HCT116 (cell line): Measurements from ENCODE around the gene PHF2. TPM values are rescaled to one million over a fixed set of nuclear protein-coding genes. Genes with fewer than 3 reads are reported as not detected.

Experiments
- ATAC-seq: fragments of 200-7000 bp; cut with Tn5 transposase; 2 replicates; pipeline ENCODE4 v1.9.1; 2020; ENCODE audit warnings: mild to moderate bottlenecking, moderate library complexity
- BruUV-seq: library from RNA; stranded (reverse); fragments of 400-500 nt; replicated peaks from 2 replicates; lab custom pipeline; 2021; lab: Mats Ljungman, UMichigan
- CTCF ChIA-PET: fragments of 300-600 bp; sonication (Branson Sonifier 250); formaldehyde crosslinking; loops from one replicate; lab custom pipeline; 2021; ENCODE audit warnings: antibody characterized with exemption; lab: Charles Lee
- POLR2A ChIA-PET: fragments of 300-600, 350-600 bp; sonication (Branson Sonifier 250); formaldehyde crosslinking; loops from one replicate; lab custom pipeline; 2021; ENCODE audit warnings: antibody characterized with exemption; lab: Charles Lee
- RAD21 ChIA-PET, 2 experiments: fragments of 300-600 bp; sonication (Branson Sonifier 250); formaldehyde crosslinking; loops; one replicate each; lab custom pipeline; 2023; ENCODE audit warnings: low total read pairs in 2 of 2; ENCODE audit not compliant: uncharacterized antibody in 2 of 2, unreplicated experiment in 2 of 2, low non-redundant PET in 1 of 2; lab: Charles Lee
- DNase-seq: peaks from one replicate; pipeline ENCODE4 v3.0.0-alpha.2; 2010; ENCODE audit warnings: low read depth, low spot score
- H2AFZ ChIP-seq: fragments of 200-600 bp; shearing (Covaris generic), sonication (generic); 2 replicates; pipeline ENCODE4 v1.6.1; 2017; ENCODE audit warnings: low read depth, mixed run types, mixed read lengths, antibody characterized with exemption, low read length; ENCODE audit not compliant: poor library complexity, severe bottlenecking
- H3K27ac ChIP-seq: 2 replicates; pipeline ENCODE4 v1.5.1; 2012; ENCODE audit warnings: low read depth, low read length
- H3K27me3 ChIP-seq: fragments of 200-600 bp; sonication (generic); 2 replicates; pipeline ENCODE4 v1.6.1; 2016; ENCODE audit warnings: mixed run types, low read length, mixed read lengths; ENCODE audit not compliant: insufficient read depth
- H3K36me3 ChIP-seq, 2 experiments: fragments of 200-500 bp in 1 of 2; fragments of 200-600 bp in 1 of 2; sonication (Bioruptor generic) in 1 of 2; sonication (generic) in 1 of 2; 2 replicates each; pipeline versions ENCODE4 v1.5.1 to v1.6.1; 2014 to 2016; ENCODE audit warnings: low read length in 2 of 2, inconsistent platforms in 1 of 2, mixed read lengths in 1 of 2, mixed run types in 1 of 2; ENCODE audit not compliant: insufficient read depth in 2 of 2, control insufficient read depth in 1 of 2
- H3K4me1 ChIP-seq, 2 experiments: fragments of 200-600 bp in 1 of 2; sonication (generic) in 1 of 2; 2 replicates each; pipeline versions ENCODE4 v1.5.1 to v1.6.1; 2012 to 2017; ENCODE audit warnings: low read length in 2 of 2, inconsistent platforms in 1 of 2, mild to moderate bottlenecking in 1 of 2, mixed read lengths in 1 of 2, mixed run types in 1 of 2, moderate library complexity in 1 of 2; ENCODE audit not compliant: insufficient read depth in 2 of 2, control insufficient read depth in 1 of 2
- H3K4me2 ChIP-seq: fragments of 200-600 bp; sonication (generic); 2 replicates; pipeline ENCODE4 v1.6.1; 2017; ENCODE audit warnings: mixed run types, low read length, mixed read lengths
- H3K4me3 ChIP-seq, 2 experiments: fragments of 200-600 bp in 1 of 2; sonication (generic) in 1 of 2; replicated peaks in 1 of 2; 2 replicates each; pipeline ENCODE4 v1.5.1; 2011 to 2016; ENCODE audit warnings: low read length in 2 of 2, control low read depth in 1 of 2, low read depth in 1 of 2, mild to moderate bottlenecking in 1 of 2, mixed read lengths in 1 of 2, mixed run types in 1 of 2
- H3K79me2 ChIP-seq: fragments of 200-600 bp; sonication (generic); 2 replicates; pipeline ENCODE4 v1.6.1; 2017; ENCODE audit warnings: mild to moderate bottlenecking, mixed run types, low read length, moderate library complexity, mixed read lengths; ENCODE audit not compliant: insufficient read depth
- H3K9ac ChIP-seq: fragments of 200-600 bp; sonication (generic); 2 replicates; pipeline ENCODE4 v1.6.1; 2016; ENCODE audit warnings: low read length, mixed read lengths
- H3K9me2 ChIP-seq: fragments of 200-600 bp; sonication (generic), shearing (Covaris generic); 2 replicates; pipeline ENCODE4 v1.6.1; 2017; ENCODE audit warnings: mixed run types, mild to moderate bottlenecking, moderate library complexity; ENCODE audit not compliant: insufficient read depth
- H3K9me3 ChIP-seq, 2 experiments: fragments of 200-500 bp in 1 of 2; fragments of 200-600 bp in 1 of 2; sonication (Bioruptor generic) in 1 of 2; sonication (generic) in 1 of 2; 2 replicates each; pipeline ENCODE4 v1.6.1; 2014 to 2017; ENCODE audit warnings: low read length in 2 of 2, mixed read lengths in 2 of 2, inconsistent platforms in 1 of 2, low read depth in 1 of 2, mild to moderate bottlenecking in 1 of 2, mixed run types in 1 of 2, moderate library complexity in 1 of 2; ENCODE audit not compliant: control insufficient read depth in 1 of 2, insufficient read depth in 1 of 2
- H4K20me1 ChIP-seq: fragments of 200-600 bp; sonication (generic), shearing (Covaris generic); 2 replicates; pipeline ENCODE4 v1.6.1; 2017; ENCODE audit warnings: mixed run types, mild to moderate bottlenecking, moderate library complexity; ENCODE audit not compliant: insufficient read depth
- CBX3 ChIP-seq: IDR thresholded peaks from 2 replicates; pipeline ENCODE4 v1.6.1; 2012; ENCODE audit warnings: low read depth
- CTCF ChIP-seq, 3 experiments: fragments of 200-600 bp in 1 of 3; sonication (generic) in 1 of 3; IDR thresholded peaks in 2 of 3; conservative IDR thresholded peaks in 1 of 3; 2 replicates each; pipeline ENCODE4 v1.5.1; 2012 to 2017; ENCODE audit warnings: low read depth in 2 of 3, low read length in 2 of 3, antibody characterized with exemption in 1 of 3, borderline replicate concordance in 1 of 3, control low read depth in 1 of 3, mild to moderate bottlenecking in 1 of 3, mixed read lengths in 1 of 3, mixed run types in 1 of 3, moderate library complexity in 1 of 3; ENCODE audit not compliant: insufficient read depth in 1 of 3
- ELF1 ChIP-seq: IDR thresholded peaks from 2 replicates; pipeline ENCODE4 v1.6.1; 2012; ENCODE audit warnings: low read depth, borderline replicate concordance
- EZH2 ChIP-seq: fragments of 200-600 bp; sonication (generic); IDR thresholded peaks from 2 replicates; pipeline ENCODE4 v1.6.1; 2017; ENCODE audit warnings: antibody characterized with exemption, mixed run types
- POLR2A ChIP-seq: IDR thresholded peaks from 2 replicates; pipeline ENCODE4 v1.7.0; 2011; ENCODE audit warnings: borderline replicate concordance; ENCODE audit not compliant: insufficient read depth, insufficient read length; ENCODE audit errors: extremely low read depth
- RAD21 ChIP-seq: IDR thresholded peaks from 2 replicates; pipeline ENCODE4 v1.6.1; 2012; ENCODE audit warnings: low read depth, mild to moderate bottlenecking
- REST ChIP-seq: IDR thresholded peaks from 2 replicates; pipeline ENCODE4 v1.6.1; 2012; ENCODE audit warnings: low read depth
- SIN3A ChIP-seq: IDR thresholded peaks from 2 replicates; pipeline ENCODE4 v1.6.1; 2012; ENCODE audit warnings: low read depth
- SP1 ChIP-seq: IDR thresholded peaks from 2 replicates; pipeline ENCODE4 v1.6.1; 2012; ENCODE audit warnings: low read depth
- SRF ChIP-seq: IDR thresholded peaks from 2 replicates; pipeline ENCODE4 v1.6.1; 2012; ENCODE audit warnings: low read depth
- TCF7L2 ChIP-seq: IDR thresholded peaks from 2 replicates; pipeline ENCODE4 v1.7.0; 2011; ENCODE audit warnings: borderline replicate concordance, inconsistent platforms; ENCODE audit not compliant: insufficient read depth, insufficient read length; ENCODE audit errors: extremely low read depth
- ZBTB33 ChIP-seq: IDR thresholded peaks from 2 replicates; pipeline ENCODE4 v1.6.1; 2011; ENCODE audit warnings: mild to moderate bottlenecking, low read length, moderate library complexity; ENCODE audit not compliant: insufficient replicate concordance; ENCODE audit errors: extremely low read depth
- ZFX ChIP-seq: fragments of 450-650 bp; IDR thresholded peaks from 2 replicates; pipeline ENCODE4 v1.6.1; 2017
- ZNF274 ChIP-seq: fragments of 200-500 bp; sonication (Bioruptor generic); IDR thresholded peaks from 2 replicates; pipeline ENCODE4 v1.6.1; 2014; ENCODE audit warnings: mild to moderate bottlenecking, low read depth, low read length, inconsistent platforms
- intact Hi-C: fragments of 100-400 bp; cut with micrococcal nuclease; formaldehyde crosslinking; loops from 2 replicates; pipeline ENCODE4 v1.10.0; 2022
- total RNA-seq: library from RNA; stranded (reverse); gene quantifications from one replicate; pipeline ENCODE4 v1.2.1, GENCODE V29; 2021; ENCODE audit not compliant: unreplicated experiment

Gene PHF2
- total RNA-seq, 1 experiment from 2014 or later: 20.6 TPM

- H3K9me3 ChIP-seq: no peaks in the 10 kb centered on the region; a peak in 1 of 4 replicates
- no peak overlapping the region for H3K9ac ChIP-seq
- no peaks in the 10 kb centered on the region for H3K9me2 ChIP-seq
- H2AFZ ChIP-seq: no peak overlapping the region
- DNase-seq: no peak
- H3K4me1 ChIP-seq: no peaks in the 10 kb centered on the region
- no peak for ATAC-seq
- CTCF ChIA-PET: no interaction called here
- H3K27ac ChIP-seq: no peak overlapping the region
- no peaks in the 10 kb centered on the region for H3K79me2 ChIP-seq
- H3K36me3 ChIP-seq: no peaks in the 10 kb centered on the region; a peak in 1 of 4 replicates
- no peak overlapping the region for H3K4me2 ChIP-seq
- intact Hi-C loops: no loop called here
- no peaks in the 10 kb centered on the region for H3K27me3 ChIP-seq
- H4K20me1 ChIP-seq: no peaks in the 10 kb centered on the region
- RAD21 ChIA-PET: interaction anchor here in 1 of 2 experiments (0.6 kb wide), 1 partner anchor 265 kb away, joined by 3 read pairs; no protein-coding TSS in a partner anchor
- TF ChIP-seq ZBTB33: no peak
- TF ChIP-seq SIN3A: no peak
- TF ChIP-seq CTCF (IDR thresholded peaks at IDR 0.05 in 2 of 3, conservative IDR thresholded peaks at IDR 0.05 in 1 of 3; ENCODE audit: borderline replicate concordance in 1 of 3, insufficient read depth in 1 of 3, low read depth in 2 of 3, low read length in 2 of 3): no peak
- TF ChIP-seq CBX3: no peak
- no peak for TF ChIP-seq SRF
- no peak for TF ChIP-seq TCF7L2
- no peak for TF ChIP-seq SP1
- no peak for TF ChIP-seq EZH2
- no peak for TF ChIP-seq ELF1
- no peak for TF ChIP-seq POLR2A
- no peak for TF ChIP-seq ZNF274
- TF ChIP-seq REST: no peak
- TF ChIP-seq RAD21: no peak
- TF ChIP-seq ZFX: no peak
- POLR2A ChIA-PET: no interaction called here
- BruUV-seq: no TSS peak
- H3K4me3 ChIP-seq: no peak overlapping the region
Observed at GRCh38 chr9:93665637-93666438, 89.5 kb downstream of the PHF2 start.
